NB4 (cell line): ENCODE results near the gene AREL1.

Source experiments
- CTCF ChIP-seq: IDR thresholded peaks from one replicate; pipeline ENCODE4 v1.5.1; 2012; ENCODE audit warnings: low read depth, low read length
- MAX ChIP-seq: IDR thresholded peaks from 2 replicates; pipeline ENCODE4 v1.6.1; 2011; ENCODE audit warnings: low read depth, low read length
- POLR2A ChIP-seq: IDR thresholded peaks from 2 replicates; pipeline ENCODE4 v1.6.1; 2011; ENCODE audit warnings: mild to moderate bottlenecking; ENCODE audit not compliant: insufficient read length; ENCODE audit errors: extremely low read depth

- TF ChIP-seq POLR2A (no peak), CTCF (no peak), MAX (no peak)
Observed at GRCh38 chr14:74635847-74636246, 77.0 kb downstream of the AREL1 start.
